Heart right ventricle (tissue), 16 donors: ENCODE results near the gene PACSIN2. TPM values are rescaled to one million over a fixed set of nuclear protein-coding genes. Genes with fewer than 3 reads are reported as not detected.

Source experiments
- ATAC-seq, 8 donors: fragments of 200-7000 bp; cut with Tn5 transposase; one replicate each; pipeline ENCODE4 v1.9.1; 2020; ENCODE audit warnings: mild to moderate bottlenecking in 8 of 8, moderate library complexity in 8 of 8, moderate number of reproducible peaks in 1 of 8
- DNase-seq, 2 donors: peaks; one replicate each; pipeline ENCODE4 v3.0.0-alpha.2; 2020
- H3K27ac ChIP-seq, 10 donors: fragments of 200-600 bp; sonication (generic) in 2 of 10; one replicate each; pipeline versions ENCODE4 v1.5.0 to v1.8.0; 2020 to 2022; ENCODE audit warnings: mild to moderate bottlenecking in 3 of 10
- H3K27me3 ChIP-seq, 7 donors: fragments of 200-600 bp; one replicate each; pipeline ENCODE4 v1.8.0; 2021 to 2022; ENCODE audit warnings: mild to moderate bottlenecking in 2 of 7
- H3K36me3 ChIP-seq, 9 donors: fragments of 200-600 bp; sonication (generic) in 1 of 9; one replicate each; pipeline versions ENCODE4 v1.5.0 to v1.8.0; 2020 to 2022; ENCODE audit warnings: mild to moderate bottlenecking in 2 of 9
- H3K4me1 ChIP-seq, 9 donors: fragments of 200-600 bp; sonication (generic) in 1 of 9; one replicate each; pipeline versions ENCODE4 v1.5.0 to v1.8.0; 2020 to 2022; ENCODE audit warnings: mild to moderate bottlenecking in 4 of 9
- H3K4me3 ChIP-seq, 10 donors: fragments of 200-600 bp; sonication (generic) in 2 of 10; one replicate each; pipeline versions ENCODE4 v1.5.0 to v1.8.0; 2020 to 2022; ENCODE audit warnings: mild to moderate bottlenecking in 7 of 10, moderate library complexity in 2 of 10
- H3K9me3 ChIP-seq, 11 donors: fragments of 200-600 bp in 10 of 11; sonication (generic) in 2 of 11; one replicate each; pipeline versions ENCODE4 v1.5.0 to v1.8.0; 2013 to 2022; ENCODE audit warnings: mild to moderate bottlenecking in 2 of 11, control low read depth in 1 of 11, moderate library complexity in 1 of 11
- WGBS, 2 donors: extraction: QIAGEN DNeasy Blood & Tissue Kit; methylation state at CpG; one replicate each; pipeline ENCODE4 v1.1.7; 2013; ENCODE audit warnings: inconsistent platforms in 1 of 2; 5-methylcytosine and 5-hydroxymethylcytosine counted together
- intact Hi-C, 10 donors: fragments of 100-400 bp; cut with DNase I; formaldehyde crosslinking; loops; one replicate each; pipeline versions ENCODE4 v1.11.1 to v1.14.2; 2022
- polyA plus RNA-seq, 2 donors: library from polyadenylated mRNA; stranded (reverse); fragments of 200-250 nt; gene quantifications; one replicate each; pipeline ENCODE4 v1.2.3, GENCODE V29; 2013
- total RNA-seq, 10 donors: library from RNA; stranded (reverse); fragmentation: NEBNext Ultra II Directional in 3 of 10; extraction: Animal tissue kit (Norgen Biotek cat#: 25700) in 3 of 10; gene quantifications; one replicate each; pipeline versions ENCODE4 v1.2.1 to v1.2.4, GENCODE V29; 2021 to 2023
- TF ChIP-seq, protein P1 (sequence below), 9 donors: fragments of 200-600 bp; sonication (generic) in 2 of 9; IDR thresholded peaks; one replicate each; pipeline versions ENCODE4 v1.5.0 to v1.8.0; 2021 to 2022; ENCODE audit warnings: antibody characterized with exemption in 9 of 9, mild to moderate bottlenecking in 5 of 9, moderate library complexity in 1 of 9
- donor health status: Arrhythmogenic right ventricular cardiomyopathy.
- donor health status: ischemic (EF 13 %, LVEDD 7.1; RV severe dilation, severe dysfunction).
- donor health status: healthy with polysubstance abuse.
- donor health status: DM: no; HTN: yes; CAD: no.
- donor health status: DM: no; HTN: no; CAD: no.
- donor health status: ischemic (EF 25% LVEDD 6.9; RV normal size, moderate dysfunction).
- donor health status: ischemic (EF 25% LVEDD 5.7; RV mildly dilated, moderate dysfunction).
- donor health status: healthy.
- donor health status: DM: yes; HTN: yes; CAD: no.
- donor health status: Ischemic cardiomyopathy.
- donor health status: ischemic (EF 35%, LVEDD 5.7; RV mildly dilated, moderate dysfunction).
- donor health status: nonischemic (EF 11% LVEDD 7.7; RV severe dilation, severe dysfunction).
- donor health status: DM: yes; HTN: yes; CAD: no.
- donor health status: PGD.
- donor health status: ischemic (EF 29% LVEDD 5.4; RV normal size, mild dysfunction).
- donor health status: nonischemic (EF 23%, LVEDD 6.1; RV moderate dilation, normal function).

Gene PACSIN2
- total and polyA plus RNA-seq, 12 donors, result 24.3 to 69.7 (median 57.0) TPM

DNA sequence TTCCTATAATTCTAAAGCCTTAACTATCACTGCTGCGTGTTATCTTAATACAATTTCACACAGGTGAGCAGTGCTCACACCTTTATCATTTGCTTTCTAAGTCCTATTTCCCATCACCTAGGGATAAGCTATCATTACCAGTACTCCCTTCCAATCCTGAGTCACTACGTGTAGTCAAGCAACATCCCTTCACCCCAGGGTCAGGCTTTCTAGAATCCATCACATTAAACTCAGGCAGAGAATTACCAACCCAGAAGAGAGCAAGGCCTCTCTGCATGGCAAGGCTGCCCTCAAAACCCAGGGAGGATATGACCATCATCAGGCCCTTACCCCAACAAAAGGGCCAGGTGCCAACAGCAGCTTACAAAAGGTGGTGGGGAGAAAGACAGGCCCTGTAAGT lies 9.8 kb downstream of the PACSIN2 start:
- Histone ChIP-seq H3K4me1 (peaks cover 22 to 89% (median 69%) of the 10 kb centered on the region in 9 donors), H3K36me3 (no peaks in the 10 kb centered on the region), H3K9me3 (no peaks in the 10 kb centered on the region), H3K27me3 (no peaks in the 10 kb centered on the region), H3K4me3 (no peak overlapping the region), H3K27ac (peak overlapping the region in 1 of 10 donors; percentile 14)
- intact Hi-C loops, result no loop called here
- TF ChIP-seq, protein P1, sequence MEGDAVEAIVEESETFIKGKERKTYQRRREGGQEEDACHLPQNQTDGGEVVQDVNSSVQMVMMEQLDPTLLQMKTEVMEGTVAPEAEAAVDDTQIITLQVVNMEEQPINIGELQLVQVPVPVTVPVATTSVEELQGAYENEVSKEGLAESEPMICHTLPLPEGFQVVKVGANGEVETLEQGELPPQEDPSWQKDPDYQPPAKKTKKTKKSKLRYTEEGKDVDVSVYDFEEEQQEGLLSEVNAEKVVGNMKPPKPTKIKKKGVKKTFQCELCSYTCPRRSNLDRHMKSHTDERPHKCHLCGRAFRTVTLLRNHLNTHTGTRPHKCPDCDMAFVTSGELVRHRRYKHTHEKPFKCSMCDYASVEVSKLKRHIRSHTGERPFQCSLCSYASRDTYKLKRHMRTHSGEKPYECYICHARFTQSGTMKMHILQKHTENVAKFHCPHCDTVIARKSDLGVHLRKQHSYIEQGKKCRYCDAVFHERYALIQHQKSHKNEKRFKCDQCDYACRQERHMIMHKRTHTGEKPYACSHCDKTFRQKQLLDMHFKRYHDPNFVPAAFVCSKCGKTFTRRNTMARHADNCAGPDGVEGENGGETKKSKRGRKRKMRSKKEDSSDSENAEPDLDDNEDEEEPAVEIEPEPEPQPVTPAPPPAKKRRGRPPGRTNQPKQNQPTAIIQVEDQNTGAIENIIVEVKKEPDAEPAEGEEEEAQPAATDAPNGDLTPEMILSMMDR (IDR thresholded peaks at IDR 0.05), result no peak
- DNase-seq, result no peak
- 75 to 83% methylated on average over 2 of the region's 2 CpGs for WGBS, 2 donors
- no peak for ATAC-seq

DNA sequence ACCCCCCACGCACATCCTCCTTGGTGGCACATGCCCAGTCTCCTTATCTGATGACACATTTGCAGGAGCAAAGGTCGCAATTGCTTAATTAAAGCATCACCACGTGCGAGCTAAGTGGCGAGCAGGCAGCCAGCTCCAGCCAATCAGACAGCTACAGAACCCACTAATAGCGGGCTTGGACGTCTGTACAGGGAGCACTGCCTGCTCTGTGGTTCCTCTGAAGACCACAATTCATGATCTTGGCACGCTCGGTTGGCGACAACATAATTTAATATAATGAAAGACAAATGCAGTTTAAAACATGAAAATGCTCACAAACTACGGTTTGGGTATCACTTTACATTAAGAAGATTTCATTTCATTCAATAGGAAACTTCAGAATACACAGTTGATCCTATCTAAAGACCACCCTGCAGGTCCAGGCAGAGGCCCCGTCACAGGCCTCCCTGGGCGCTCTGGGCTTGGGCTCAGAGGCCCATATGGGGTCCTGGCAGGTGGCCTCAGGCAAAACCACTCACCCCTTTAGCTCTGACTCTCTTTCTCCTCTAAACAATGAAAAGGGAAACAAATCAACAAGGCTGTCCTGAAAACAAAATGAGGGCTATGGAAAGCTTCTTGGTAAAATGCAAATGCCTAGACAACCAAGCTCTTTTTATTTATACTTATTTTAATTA lies 10.4 kb downstream of the PACSIN2 start:
- Histone ChIP-seq H3K4me1 (peaks cover 24 to 89% (median 74%) of the 10 kb centered on the region in 9 donors), H3K9me3 (no peaks in the 10 kb centered on the region), H3K36me3 (no peaks in the 10 kb centered on the region), H3K4me3 (no peak overlapping the region), H3K27me3 (no peaks in the 10 kb centered on the region), H3K27ac (peak overlapping the region in 1 of 10 donors; percentile 14)
- intact Hi-C loops, result no loop called here
- no peak for ATAC-seq
- WGBS, 2 donors, result 73 to 74% methylated on average over 13 of the region's 13 CpGs
- TF ChIP-seq, protein P1 (IDR thresholded peaks at IDR 0.05), result no peak
- DNase-seq, result no peak

GRCh38 chr22:43002202-43002586 lies 12.8 kb downstream of the PACSIN2 start:
- Histone ChIP-seq H3K4me3 (no peak overlapping the region), H3K27me3 (no peaks in the 10 kb centered on the region), H3K9me3 (peaks cover 0 to 10% (median 0%) of the 10 kb centered on the region in 11 donors), H3K36me3 (no peaks in the 10 kb centered on the region), H3K27ac (peak overlapping the region in 3 of 10 donors; percentile 25 to 73 (median 35)), H3K4me1 (peaks cover 18 to 80% (median 61%) of the 10 kb centered on the region in 9 donors)
- 32 to 36% methylated on average over 5 of the region's 5 CpGs for WGBS, 2 donors
- TF ChIP-seq, protein P1 (IDR thresholded peaks at IDR 0.05), result no peak
- ATAC-seq (peak in 2 of 8 donors; percentile 10 to 21), DNase-seq (no peak)
- intact Hi-C loops, result no loop called here

DNA sequence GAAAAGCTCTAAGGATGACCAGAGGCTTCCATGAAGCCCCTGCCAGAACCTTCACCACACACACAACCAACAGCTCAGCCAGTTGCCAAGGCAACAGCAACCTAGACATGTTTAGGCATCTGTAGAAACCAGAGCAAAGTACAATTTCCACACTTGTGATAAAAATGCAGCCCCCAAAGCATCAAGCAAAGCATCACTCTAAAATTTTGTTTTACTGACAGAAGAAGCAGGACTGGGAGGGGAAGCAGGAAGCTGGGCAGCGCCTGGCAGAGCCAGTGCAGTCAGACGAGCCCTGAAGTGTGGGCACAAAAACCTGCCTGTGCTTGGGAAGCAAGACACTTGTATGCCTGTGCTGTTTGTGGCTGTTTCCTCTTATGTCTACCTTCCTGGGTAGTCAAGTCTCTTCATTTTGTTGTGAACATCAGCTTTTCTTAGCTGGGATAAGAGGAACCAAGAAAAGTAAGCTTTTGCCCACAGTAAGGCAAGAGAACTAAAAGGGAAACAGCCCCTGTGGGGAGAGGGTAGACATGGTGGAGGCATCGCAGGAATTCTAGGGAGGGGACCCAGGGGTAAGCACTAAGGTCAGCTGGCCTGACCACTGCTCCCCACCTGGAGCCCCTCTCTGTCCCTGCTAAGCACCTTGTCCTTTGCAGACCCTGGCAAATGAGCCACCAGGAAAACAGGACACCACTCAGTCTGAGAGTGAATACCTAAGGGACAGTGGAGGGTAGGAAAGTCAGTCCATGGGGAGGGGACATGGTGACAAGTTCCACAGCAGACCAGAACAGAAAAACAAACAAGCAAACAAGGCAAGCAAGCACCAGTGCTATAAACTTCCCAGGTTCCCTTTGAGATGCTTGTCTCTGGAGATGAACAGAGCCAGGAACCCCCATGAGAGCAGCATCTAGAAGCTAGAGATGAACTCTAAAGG lies 13.4 kb downstream of the PACSIN2 start:
- DNase-seq (no peak), ATAC-seq (peak in 6 of 8 donors; percentile 23 to 46 (median 30))
- Histone ChIP-seq H3K9me3 (peaks cover 0 to 10% (median 0%) of the 10 kb centered on the region in 11 donors), H3K4me3 (no peak overlapping the region), H3K36me3 (no peaks in the 10 kb centered on the region), H3K27ac (peak overlapping the region in 4 of 10 donors; percentile 25 to 73 (median 37)), H3K4me1 (peaks cover 18 to 84% (median 65%) of the 10 kb centered on the region in 9 donors), H3K27me3 (no peaks in the 10 kb centered on the region)
- WGBS, 2 donors, result 54% methylated on average over 3 of the region's 3 CpGs
- intact Hi-C loops, result no loop called here
- TF ChIP-seq, protein P1 (IDR thresholded peaks at IDR 0.05), result no peak
